ENCODE measurements around the gene PDF. TPM values are rescaled to one million over a fixed set of nuclear protein-coding genes. Genes with fewer than 3 reads are reported as not detected.
A peak's percentile ranks its signal among the peaks of the same experiment; 100 is the strongest.

The PDF gene
- total and polyA plus RNA-seq, 2 of the 13 experiments (the other 11 are each of a cell fraction or from before 2014, with no cell fraction given) = 12.4 to 48.8 TPM

- TF ChIP-seq, protein P1, sequence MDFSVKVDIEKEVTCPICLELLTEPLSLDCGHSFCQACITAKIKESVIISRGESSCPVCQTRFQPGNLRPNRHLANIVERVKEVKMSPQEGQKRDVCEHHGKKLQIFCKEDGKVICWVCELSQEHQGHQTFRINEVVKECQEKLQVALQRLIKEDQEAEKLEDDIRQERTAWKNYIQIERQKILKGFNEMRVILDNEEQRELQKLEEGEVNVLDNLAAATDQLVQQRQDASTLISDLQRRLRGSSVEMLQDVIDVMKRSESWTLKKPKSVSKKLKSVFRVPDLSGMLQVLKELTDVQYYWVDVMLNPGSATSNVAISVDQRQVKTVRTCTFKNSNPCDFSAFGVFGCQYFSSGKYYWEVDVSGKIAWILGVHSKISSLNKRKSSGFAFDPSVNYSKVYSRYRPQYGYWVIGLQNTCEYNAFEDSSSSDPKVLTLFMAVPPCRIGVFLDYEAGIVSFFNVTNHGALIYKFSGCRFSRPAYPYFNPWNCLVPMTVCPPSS (IDR thresholded peaks at IDR 0.05) = no peak
- no peak for TF ChIP-seq ZNF615 (CRISPR knock-in tag; IDR thresholded peaks at IDR 0.05; ENCODE audit: borderline replicate concordance)
- TF ChIP-seq, protein P2, sequence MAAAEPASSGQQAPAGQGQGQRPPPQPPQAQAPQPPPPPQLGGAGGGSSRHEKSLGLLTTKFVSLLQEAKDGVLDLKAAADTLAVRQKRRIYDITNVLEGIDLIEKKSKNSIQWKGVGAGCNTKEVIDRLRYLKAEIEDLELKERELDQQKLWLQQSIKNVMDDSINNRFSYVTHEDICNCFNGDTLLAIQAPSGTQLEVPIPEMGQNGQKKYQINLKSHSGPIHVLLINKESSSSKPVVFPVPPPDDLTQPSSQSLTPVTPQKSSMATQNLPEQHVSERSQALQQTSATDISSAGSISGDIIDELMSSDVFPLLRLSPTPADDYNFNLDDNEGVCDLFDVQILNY (CRISPR knock-in tag; conservative IDR thresholded peaks at IDR 0.05) = peak; percentile 20
- peak; percentile 82 for TF ChIP-seq STAG1 (CRISPR knock-in tag; IDR thresholded peaks at IDR 0.05)
- no peak for TF ChIP-seq SAFB2 (CRISPR knock-in tag; IDR thresholded peaks at IDR 0.05; ENCODE audit: borderline replicate concordance, low read depth)
- TF ChIP-seq ZBTB38 (CRISPR knock-in tag; IDR thresholded peaks at IDR 0.05) = peak; percentile 7
- peak; percentile 44 for TF ChIP-seq FOXA3 (CRISPR knock-in tag; IDR thresholded peaks at IDR 0.05)
- TF ChIP-seq HOXA5 (CRISPR knock-in tag; IDR thresholded peaks at IDR 0.05) = peak; percentile 9; the same call in 1 of the 2 replicates
- TF ChIP-seq ISX (CRISPR knock-in tag; conservative IDR thresholded peaks at IDR 0.05) = no peak; the same call in 1 of the 2 replicates
- peak; percentile 31; the same call in 1 of the 2 replicates for TF ChIP-seq ZSCAN12 (CRISPR knock-in tag; IDR thresholded peaks at IDR 0.05)
- peak; percentile 51; the same call in 1 of the 2 replicates for TF ChIP-seq SIN3B (IDR thresholded peaks at IDR 0.05; ENCODE audit: low read length)
- no peak for TF ChIP-seq ZNF879 (CRISPR knock-in tag; IDR thresholded peaks at IDR 0.05)
- TF ChIP-seq ZFYVE20 (CRISPR knock-in tag; IDR thresholded peaks at IDR 0.05; ENCODE audit: borderline replicate concordance, low read depth) = peak; percentile 83
- TF ChIP-seq CBFB (CRISPR knock-in tag; IDR thresholded peaks at IDR 0.05) = peak; percentile 59; the same call in 1 of the 2 replicates
- TF ChIP-seq KLF15 (CRISPR knock-in tag; IDR thresholded peaks at IDR 0.05; ENCODE audit: borderline replicate concordance) = no peak
- no peak for TF ChIP-seq ZNF577 (CRISPR knock-in tag; IDR thresholded peaks at IDR 0.05; ENCODE audit: borderline replicate concordance, low read depth)
- TF ChIP-seq, protein P3, sequence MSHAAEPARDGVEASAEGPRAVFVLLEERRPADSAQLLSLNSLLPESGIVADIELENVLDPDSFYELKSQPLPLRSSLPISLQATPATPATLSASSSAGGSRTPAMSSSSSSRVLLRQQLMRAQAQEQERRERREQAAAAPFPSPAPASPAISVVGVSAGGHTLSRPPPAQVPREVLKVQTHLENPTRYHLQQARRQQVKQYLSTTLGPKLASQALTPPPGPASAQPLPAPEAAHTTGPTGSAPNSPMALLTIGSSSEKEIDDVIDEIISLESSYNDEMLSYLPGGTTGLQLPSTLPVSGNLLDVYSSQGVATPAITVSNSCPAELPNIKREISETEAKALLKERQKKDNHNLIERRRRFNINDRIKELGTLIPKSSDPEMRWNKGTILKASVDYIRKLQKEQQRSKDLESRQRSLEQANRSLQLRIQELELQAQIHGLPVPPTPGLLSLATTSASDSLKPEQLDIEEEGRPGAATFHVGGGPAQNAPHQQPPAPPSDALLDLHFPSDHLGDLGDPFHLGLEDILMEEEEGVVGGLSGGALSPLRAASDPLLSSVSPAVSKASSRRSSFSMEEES (CRISPR knock-in tag; IDR thresholded peaks at IDR 0.05) = 0 out of 2 replicates have a peak, but pooled peaks have one; percentile 11
- TF ChIP-seq SRY (CRISPR knock-in tag; IDR thresholded peaks at IDR 0.05) = peak; percentile 66
- TF ChIP-seq, protein P4, sequence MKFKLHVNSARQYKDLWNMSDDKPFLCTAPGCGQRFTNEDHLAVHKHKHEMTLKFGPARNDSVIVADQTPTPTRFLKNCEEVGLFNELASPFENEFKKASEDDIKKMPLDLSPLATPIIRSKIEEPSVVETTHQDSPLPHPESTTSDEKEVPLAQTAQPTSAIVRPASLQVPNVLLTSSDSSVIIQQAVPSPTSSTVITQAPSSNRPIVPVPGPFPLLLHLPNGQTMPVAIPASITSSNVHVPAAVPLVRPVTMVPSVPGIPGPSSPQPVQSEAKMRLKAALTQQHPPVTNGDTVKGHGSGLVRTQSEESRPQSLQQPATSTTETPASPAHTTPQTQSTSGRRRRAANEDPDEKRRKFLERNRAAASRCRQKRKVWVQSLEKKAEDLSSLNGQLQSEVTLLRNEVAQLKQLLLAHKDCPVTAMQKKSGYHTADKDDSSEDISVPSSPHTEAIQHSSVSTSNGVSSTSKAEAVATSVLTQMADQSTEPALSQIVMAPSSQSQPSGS (CRISPR knock-in tag; IDR thresholded peaks at IDR 0.05) = peak; percentile 54
- no peak; the same call in 1 of the 2 replicates for TF ChIP-seq ZNF607 (CRISPR knock-in tag; IDR thresholded peaks at IDR 0.05; ENCODE audit: borderline replicate concordance)
- peak; percentile 89 for TF ChIP-seq ZNF331 (CRISPR knock-in tag; IDR thresholded peaks at IDR 0.05)
- TF ChIP-seq MIXL1 (CRISPR knock-in tag; IDR thresholded peaks at IDR 0.05) = no peak
- peak; percentile 72 for TF ChIP-seq SP4 (CRISPR knock-in tag; IDR thresholded peaks at IDR 0.05)
- 0 out of 2 replicates have a peak, but pooled peaks have one; percentile 19 for TF ChIP-seq CREB1 (IDR thresholded peaks at IDR 0.05)
- no peak for TF ChIP-seq CREB1 (CRISPR knock-in tag; IDR thresholded peaks at IDR 0.05)
- TF ChIP-seq ATF1 (CRISPR knock-in tag; IDR thresholded peaks at IDR 0.05) = no peak
- peak; percentile 52; the same call in 1 of the 2 replicates for TF ChIP-seq KMT2B (CRISPR knock-in tag; IDR thresholded peaks at IDR 0.05)
These were observed 19.5 kb downstream of the PDF start, which contains the start of gene VPS4A (continued) for GRCh38 chr16:69310653-69311532.
